Neural progenitor cell (in vitro differentiated cells): ENCODE results near the gene SYNPR. TPM values are rescaled to one million over a fixed set of nuclear protein-coding genes. Genes with fewer than 3 reads are reported as not detected.

Experiments used
- DNase-seq: peaks from one replicate; pipeline ENCODE4 v3.0.0-alpha.2; 2016; ENCODE audit warnings: low spot score
- H2AFZ ChIP-seq: fragments of 200-600 bp; sonication (generic); replicated peaks from 2 replicates; pipeline ENCODE4 v1.6.1; 2016; ENCODE audit warnings: antibody characterized with exemption
- H3F3A ChIP-seq: fragments of 200-600 bp; sonication (generic); 2 replicates; pipeline ENCODE4 v1.6.1; 2016; ENCODE audit warnings: antibody characterized with exemption, low read depth
- H3K27ac ChIP-seq: fragments of 200-600 bp; sonication (generic); 2 replicates; pipeline ENCODE4 v1.5.1; 2016; ENCODE audit warnings: mild to moderate bottlenecking
- H3K27me3 ChIP-seq: fragments of 200-600 bp; sonication (generic); 2 replicates; pipeline ENCODE4 v1.6.1; 2016; ENCODE audit warnings: mild to moderate bottlenecking, moderate library complexity
- H3K36me3 ChIP-seq: fragments of 200-600 bp; sonication (generic); 2 replicates; pipeline ENCODE4 v1.5.1; 2016
- H3K4me1 ChIP-seq: fragments of 200-600 bp; sonication (generic); 2 replicates; pipeline ENCODE4 v1.6.1; 2016; ENCODE audit warnings: mixed run types
- H3K4me2 ChIP-seq: fragments of 200-600 bp; sonication (generic); 2 replicates; pipeline ENCODE4 v1.6.1; 2016
- H3K4me3 ChIP-seq: fragments of 200-600 bp; sonication (generic); 2 replicates; pipeline ENCODE4 v1.5.1; 2016
- H3K79me2 ChIP-seq: fragments of 200-600 bp; sonication (generic); 2 replicates; pipeline ENCODE4 v1.6.1; 2016; ENCODE audit warnings: low read depth
- H3K9ac ChIP-seq: fragments of 200-600 bp; sonication (generic); 2 replicates; pipeline ENCODE4 v1.6.1; 2016
- H3K9me3 ChIP-seq: fragments of 200-600 bp; sonication (generic); 2 replicates; pipeline ENCODE4 v1.5.1; 2016; ENCODE audit warnings: low read depth
- H4K20me1 ChIP-seq: fragments of 200-600 bp; sonication (generic); 2 replicates; pipeline ENCODE4 v1.6.1; 2016; ENCODE audit warnings: low read depth
- H3K27ac Mint-ChIP-seq: 3 replicates; pipeline ENCODE4 v1.8.0; 2021; ENCODE audit warnings: mixed read lengths
- H3K27me3 Mint-ChIP-seq: 2 replicates; pipeline ENCODE4 v1.8.0; 2022; ENCODE audit warnings: low read depth, mild to moderate bottlenecking, inconsistent platforms, moderate library complexity, mixed read lengths; ENCODE audit not compliant: insufficient read depth
- H3K36me3 Mint-ChIP-seq: 3 replicates; pipeline ENCODE4 v1.8.0; 2021; ENCODE audit warnings: mixed read lengths
- H3K4me1 Mint-ChIP-seq: 3 replicates; pipeline ENCODE4 v1.8.0; 2021; ENCODE audit warnings: mixed read lengths
- H3K4me3 Mint-ChIP-seq: 3 replicates; pipeline ENCODE4 v1.8.0; 2021; ENCODE audit warnings: mild to moderate bottlenecking, moderate library complexity, mixed read lengths
- H3K9me3 Mint-ChIP-seq: 3 replicates; pipeline ENCODE4 v1.8.0; 2020; ENCODE audit warnings: mixed read lengths
- EZH2 ChIP-seq: fragments of 200-600 bp; sonication (generic); IDR thresholded peaks from 2 replicates; pipeline ENCODE4 v1.6.1; 2017; ENCODE audit warnings: antibody characterized with exemption, mild to moderate bottlenecking, moderate library complexity
- EZH2phosphoT487 ChIP-seq: fragments of 200-600 bp; sonication (generic); IDR thresholded peaks from 2 replicates; pipeline ENCODE4 v1.6.1; 2017; ENCODE audit warnings: antibody characterized with exemption
- total RNA-seq: library from RNA; depleted of rRNA; stranded (reverse); fragments of >200 nt; gene quantifications from 2 replicates; pipeline ENCODE4 v1.2.3, GENCODE V29; 2015; ENCODE audit warnings: low replicate concordance
- TF ChIP-seq, protein P1 (sequence below): fragments of 200-600 bp; sonication (generic); IDR thresholded peaks from 2 replicates; pipeline ENCODE4 v1.5.1; 2017; ENCODE audit warnings: antibody characterized with exemption, mild to moderate bottlenecking

SYNPR gene
- total RNA-seq, 1 donor from 2014 or later: 0.30 TPM

DNA sequence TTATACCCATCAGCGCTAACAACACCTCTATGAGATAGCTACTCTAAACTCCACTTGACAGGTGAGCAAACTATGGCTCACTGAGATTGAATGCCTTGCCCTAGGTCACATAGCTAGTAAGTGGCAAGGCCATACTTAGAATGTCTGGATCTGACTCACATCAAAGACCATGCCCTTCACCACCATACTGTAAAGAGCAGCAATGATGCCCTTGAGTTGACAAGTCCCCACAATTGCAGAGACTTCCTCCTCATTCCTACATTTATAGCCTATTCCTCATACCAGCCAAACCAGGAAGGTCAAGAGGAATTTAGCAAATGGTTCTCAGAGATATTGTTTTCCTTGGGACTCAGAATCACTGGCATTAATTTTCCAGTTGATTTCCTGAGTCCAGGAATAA is 216.5 kb downstream of the SYNPR start:
- H2AFZ ChIP-seq: no peak overlapping the region
- H3K4me1 ChIP-seq: peaks cover 8% of the 10 kb centered on the region
- no peak overlapping the region for H3K4me2 ChIP-seq
- H4K20me1 ChIP-seq: no peaks in the 10 kb centered on the region
- no peak overlapping the region for H3K27ac ChIP-seq
- H3K4me1 Mint-ChIP-seq: peaks cover 9% of the 10 kb centered on the region
- no peak overlapping the region for H3K9ac ChIP-seq
- no peaks in the 10 kb centered on the region for H3K9me3 Mint-ChIP-seq
- H3K79me2 ChIP-seq: no peaks in the 10 kb centered on the region
- H3K27ac Mint-ChIP-seq: no peak overlapping the region
- H3K27me3 ChIP-seq: no peaks in the 10 kb centered on the region
- TF ChIP-seq, protein P1, sequence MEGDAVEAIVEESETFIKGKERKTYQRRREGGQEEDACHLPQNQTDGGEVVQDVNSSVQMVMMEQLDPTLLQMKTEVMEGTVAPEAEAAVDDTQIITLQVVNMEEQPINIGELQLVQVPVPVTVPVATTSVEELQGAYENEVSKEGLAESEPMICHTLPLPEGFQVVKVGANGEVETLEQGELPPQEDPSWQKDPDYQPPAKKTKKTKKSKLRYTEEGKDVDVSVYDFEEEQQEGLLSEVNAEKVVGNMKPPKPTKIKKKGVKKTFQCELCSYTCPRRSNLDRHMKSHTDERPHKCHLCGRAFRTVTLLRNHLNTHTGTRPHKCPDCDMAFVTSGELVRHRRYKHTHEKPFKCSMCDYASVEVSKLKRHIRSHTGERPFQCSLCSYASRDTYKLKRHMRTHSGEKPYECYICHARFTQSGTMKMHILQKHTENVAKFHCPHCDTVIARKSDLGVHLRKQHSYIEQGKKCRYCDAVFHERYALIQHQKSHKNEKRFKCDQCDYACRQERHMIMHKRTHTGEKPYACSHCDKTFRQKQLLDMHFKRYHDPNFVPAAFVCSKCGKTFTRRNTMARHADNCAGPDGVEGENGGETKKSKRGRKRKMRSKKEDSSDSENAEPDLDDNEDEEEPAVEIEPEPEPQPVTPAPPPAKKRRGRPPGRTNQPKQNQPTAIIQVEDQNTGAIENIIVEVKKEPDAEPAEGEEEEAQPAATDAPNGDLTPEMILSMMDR: no peak
- no peak for TF ChIP-seq EZH2
- TF ChIP-seq EZH2phosphoT487: no peak
- no peaks in the 10 kb centered on the region for H3K27me3 Mint-ChIP-seq
- no peaks in the 10 kb centered on the region for H3F3A ChIP-seq
- no peaks in the 10 kb centered on the region for H3K36me3 Mint-ChIP-seq
- no peak for DNase-seq
- no peaks in the 10 kb centered on the region for H3K9me3 ChIP-seq
- no peaks in the 10 kb centered on the region for H3K36me3 ChIP-seq
- no peak overlapping the region for H3K4me3 ChIP-seq
- H3K4me3 Mint-ChIP-seq: no peak overlapping the region

- Histone ChIP-seq H3K36me3 (no peaks in the 10 kb centered on the region), H4K20me1 (no peaks in the 10 kb centered on the region), H3K4me1 (peaks cover 4% of the 10 kb centered on the region), H3K9ac (no peak overlapping the region), H3K4me2 (no peak overlapping the region), H3K4me3 (no peak overlapping the region), H3K27ac (no peak overlapping the region), H3K27me3 (no peaks in the 10 kb centered on the region), H2AFZ (no peak overlapping the region), H3K9me3 (no peaks in the 10 kb centered on the region), H3K79me2 (no peaks in the 10 kb centered on the region), H3F3A (no peaks in the 10 kb centered on the region)
- no peak for DNase-seq
- no peaks in the 10 kb centered on the region for H3K9me3 Mint-ChIP-seq
- H3K4me1 Mint-ChIP-seq: peaks cover 3% of the 10 kb centered on the region
- no peak overlapping the region for H3K27ac Mint-ChIP-seq
- peaks cover 3% of the 10 kb centered on the region for H3K27me3 Mint-ChIP-seq
- TF ChIP-seq, protein P1: no peak
- TF ChIP-seq EZH2 (no peak), EZH2phosphoT487 (no peak)
- no peak overlapping the region for H3K4me3 Mint-ChIP-seq
- H3K36me3 Mint-ChIP-seq: no peaks in the 10 kb centered on the region
Observed at GRCh38 chr3:63497641-63498040, 219.5 kb downstream of the SYNPR start.

DNA sequence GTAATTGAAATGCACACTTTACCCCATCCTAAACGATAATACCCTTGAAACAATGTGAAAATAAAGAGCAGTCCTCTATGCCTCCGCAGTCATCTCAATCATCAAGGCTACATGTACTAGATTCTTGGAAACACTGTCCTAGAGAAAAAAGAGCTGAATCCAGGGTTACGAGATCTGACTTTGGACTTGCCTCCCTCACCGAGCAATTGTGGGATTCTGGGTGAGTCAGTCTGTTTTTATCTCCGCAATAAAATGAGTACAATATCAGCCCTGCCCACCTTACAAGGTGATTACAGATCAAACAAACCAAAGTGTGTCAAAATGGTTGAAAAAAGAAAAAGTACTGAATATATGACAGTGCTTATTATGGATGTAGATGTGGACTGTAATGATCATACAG is 222.1 kb downstream of the SYNPR start:
- peaks cover 3% of the 10 kb centered on the region for H3K27me3 Mint-ChIP-seq
- Histone ChIP-seq H3F3A (no peaks in the 10 kb centered on the region), H3K4me2 (no peak overlapping the region), H3K4me3 (no peak overlapping the region), H3K27ac (no peak overlapping the region), H3K36me3 (no peaks in the 10 kb centered on the region), H2AFZ (no peak overlapping the region), H3K79me2 (no peaks in the 10 kb centered on the region), H3K4me1 (peaks cover 4% of the 10 kb centered on the region), H3K27me3 (no peaks in the 10 kb centered on the region), H4K20me1 (no peaks in the 10 kb centered on the region), H3K9me3 (no peaks in the 10 kb centered on the region), H3K9ac (no peak overlapping the region)
- no peaks in the 10 kb centered on the region for H3K36me3 Mint-ChIP-seq
- no peaks in the 10 kb centered on the region for H3K9me3 Mint-ChIP-seq
- no peak for TF ChIP-seq EZH2
- TF ChIP-seq, protein P1: no peak
- TF ChIP-seq EZH2phosphoT487: no peak
- DNase-seq: no peak
- H3K4me1 Mint-ChIP-seq: peaks cover 3% of the 10 kb centered on the region
- no peak overlapping the region for H3K4me3 Mint-ChIP-seq
- H3K27ac Mint-ChIP-seq: no peak overlapping the region

DNA sequence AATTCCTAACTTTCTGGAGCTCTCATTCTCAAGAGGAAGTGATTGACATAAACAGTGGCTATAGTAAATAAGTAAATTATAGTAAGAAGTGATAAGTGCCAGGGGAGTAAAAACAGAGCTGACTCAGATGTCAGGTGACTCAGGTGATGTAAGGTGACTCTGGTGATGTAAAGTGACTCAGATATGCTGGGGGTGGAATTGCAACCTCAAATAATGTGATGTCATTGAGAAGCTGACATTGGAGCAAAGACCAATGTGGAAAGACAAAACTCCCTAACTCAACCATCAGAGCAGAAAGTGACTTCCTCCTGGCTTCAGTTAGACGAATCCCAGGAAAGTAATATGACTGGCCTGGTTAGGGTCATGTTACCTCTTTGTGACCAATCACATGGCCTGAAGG is 230.2 kb downstream of the SYNPR start:
- no peak overlapping the region for H3K4me3 ChIP-seq
- H3K27ac Mint-ChIP-seq: no peak overlapping the region
- H4K20me1 ChIP-seq: no peaks in the 10 kb centered on the region
- H3K36me3 Mint-ChIP-seq: no peaks in the 10 kb centered on the region
- no peaks in the 10 kb centered on the region for H3K9me3 Mint-ChIP-seq
- H3K27ac ChIP-seq: no peak overlapping the region
- H3F3A ChIP-seq: no peaks in the 10 kb centered on the region
- TF ChIP-seq EZH2: no peak
- TF ChIP-seq EZH2phosphoT487: no peak
- TF ChIP-seq, protein P1: no peak
- H3K4me1 Mint-ChIP-seq: peaks cover 8% of the 10 kb centered on the region
- H3K4me2 ChIP-seq: no peak overlapping the region
- no peaks in the 10 kb centered on the region for H3K36me3 ChIP-seq
- DNase-seq: no peak
- no peaks in the 10 kb centered on the region for H3K4me1 ChIP-seq
- no peaks in the 10 kb centered on the region for H3K27me3 ChIP-seq
- no peaks in the 10 kb centered on the region for H3K79me2 ChIP-seq
- H3K9ac ChIP-seq: no peak overlapping the region
- no peak overlapping the region for H3K4me3 Mint-ChIP-seq
- H2AFZ ChIP-seq: no peak overlapping the region
- H3K27me3 Mint-ChIP-seq: no peaks in the 10 kb centered on the region
- no peaks in the 10 kb centered on the region for H3K9me3 ChIP-seq
